Measurements from ENCODE around the gene VAMP5.

DNA sequence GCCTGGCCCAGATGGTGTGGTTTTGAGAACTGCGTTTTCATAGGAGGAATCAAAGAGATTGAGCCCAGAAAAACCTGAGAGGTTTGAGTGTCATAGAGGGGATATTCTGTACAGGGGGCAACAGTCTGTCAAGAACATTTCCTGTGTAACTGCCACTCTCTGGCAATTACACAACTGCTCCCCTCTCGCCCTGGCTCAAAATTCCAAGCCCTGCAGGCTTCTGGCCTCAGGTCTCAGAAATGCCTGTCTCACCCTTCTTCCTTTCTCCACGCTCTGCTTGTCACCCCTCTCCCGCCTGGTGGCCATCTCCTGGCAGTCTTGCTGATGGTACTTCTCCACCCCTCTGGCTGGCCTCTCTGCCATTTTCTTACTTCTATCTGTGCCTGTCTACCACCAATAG lies 4.0 kb downstream of the VAMP5 start:
- TF ChIP-seq, protein P1, sequence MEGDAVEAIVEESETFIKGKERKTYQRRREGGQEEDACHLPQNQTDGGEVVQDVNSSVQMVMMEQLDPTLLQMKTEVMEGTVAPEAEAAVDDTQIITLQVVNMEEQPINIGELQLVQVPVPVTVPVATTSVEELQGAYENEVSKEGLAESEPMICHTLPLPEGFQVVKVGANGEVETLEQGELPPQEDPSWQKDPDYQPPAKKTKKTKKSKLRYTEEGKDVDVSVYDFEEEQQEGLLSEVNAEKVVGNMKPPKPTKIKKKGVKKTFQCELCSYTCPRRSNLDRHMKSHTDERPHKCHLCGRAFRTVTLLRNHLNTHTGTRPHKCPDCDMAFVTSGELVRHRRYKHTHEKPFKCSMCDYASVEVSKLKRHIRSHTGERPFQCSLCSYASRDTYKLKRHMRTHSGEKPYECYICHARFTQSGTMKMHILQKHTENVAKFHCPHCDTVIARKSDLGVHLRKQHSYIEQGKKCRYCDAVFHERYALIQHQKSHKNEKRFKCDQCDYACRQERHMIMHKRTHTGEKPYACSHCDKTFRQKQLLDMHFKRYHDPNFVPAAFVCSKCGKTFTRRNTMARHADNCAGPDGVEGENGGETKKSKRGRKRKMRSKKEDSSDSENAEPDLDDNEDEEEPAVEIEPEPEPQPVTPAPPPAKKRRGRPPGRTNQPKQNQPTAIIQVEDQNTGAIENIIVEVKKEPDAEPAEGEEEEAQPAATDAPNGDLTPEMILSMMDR (conservative IDR thresholded peaks at IDR 0.05; ENCODE audit: low read length): no peak
- TF ChIP-seq EZH2phosphoT487 (IDR thresholded peaks at IDR 0.05; ENCODE audit: borderline replicate concordance): no peak
